ENCODE results near the gene PCDH18.

- TF ChIP-seq, protein P1, sequence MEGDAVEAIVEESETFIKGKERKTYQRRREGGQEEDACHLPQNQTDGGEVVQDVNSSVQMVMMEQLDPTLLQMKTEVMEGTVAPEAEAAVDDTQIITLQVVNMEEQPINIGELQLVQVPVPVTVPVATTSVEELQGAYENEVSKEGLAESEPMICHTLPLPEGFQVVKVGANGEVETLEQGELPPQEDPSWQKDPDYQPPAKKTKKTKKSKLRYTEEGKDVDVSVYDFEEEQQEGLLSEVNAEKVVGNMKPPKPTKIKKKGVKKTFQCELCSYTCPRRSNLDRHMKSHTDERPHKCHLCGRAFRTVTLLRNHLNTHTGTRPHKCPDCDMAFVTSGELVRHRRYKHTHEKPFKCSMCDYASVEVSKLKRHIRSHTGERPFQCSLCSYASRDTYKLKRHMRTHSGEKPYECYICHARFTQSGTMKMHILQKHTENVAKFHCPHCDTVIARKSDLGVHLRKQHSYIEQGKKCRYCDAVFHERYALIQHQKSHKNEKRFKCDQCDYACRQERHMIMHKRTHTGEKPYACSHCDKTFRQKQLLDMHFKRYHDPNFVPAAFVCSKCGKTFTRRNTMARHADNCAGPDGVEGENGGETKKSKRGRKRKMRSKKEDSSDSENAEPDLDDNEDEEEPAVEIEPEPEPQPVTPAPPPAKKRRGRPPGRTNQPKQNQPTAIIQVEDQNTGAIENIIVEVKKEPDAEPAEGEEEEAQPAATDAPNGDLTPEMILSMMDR (conservative IDR thresholded peaks at IDR 0.05; ENCODE audit: low read depth in 2 of 2), result no peak
- TF ChIP-seq EZH2 (IDR thresholded peaks at IDR 0.05; ENCODE audit: low read depth, unreplicated experiment) (no peak), EZH2phosphoT487 (IDR thresholded peaks at IDR 0.05; ENCODE audit: unreplicated experiment) (no peak), CREB1 (CRISPR knock-in tag; IDR thresholded peaks at IDR 0.05; ENCODE audit: low read depth) (no peak), REST (IDR thresholded peaks at IDR 0.05; ENCODE audit: unreplicated experiment) (no peak), POLR2AphosphoS5 (IDR thresholded peaks at IDR 0.05; ENCODE audit: low read depth) (no peak), ZNF114 (CRISPR knock-in tag; IDR thresholded peaks at IDR 0.05) (no peak), NANOG (IDR thresholded peaks at IDR 0.05; ENCODE audit: borderline replicate concordance) (no peak), STAT1 (IDR thresholded peaks at IDR 0.05; ENCODE audit: unreplicated experiment) (no peak), JUNB (IDR thresholded peaks at IDR 0.05; ENCODE audit: unreplicated experiment) (no peak), ZNF331 (CRISPR knock-in tag; IDR thresholded peaks at IDR 0.05; ENCODE audit: low read depth) (no peak), ZNF462 (CRISPR knock-in tag; IDR thresholded peaks at IDR 0.05) (no peak)
- TF ChIP-seq, protein P2, sequence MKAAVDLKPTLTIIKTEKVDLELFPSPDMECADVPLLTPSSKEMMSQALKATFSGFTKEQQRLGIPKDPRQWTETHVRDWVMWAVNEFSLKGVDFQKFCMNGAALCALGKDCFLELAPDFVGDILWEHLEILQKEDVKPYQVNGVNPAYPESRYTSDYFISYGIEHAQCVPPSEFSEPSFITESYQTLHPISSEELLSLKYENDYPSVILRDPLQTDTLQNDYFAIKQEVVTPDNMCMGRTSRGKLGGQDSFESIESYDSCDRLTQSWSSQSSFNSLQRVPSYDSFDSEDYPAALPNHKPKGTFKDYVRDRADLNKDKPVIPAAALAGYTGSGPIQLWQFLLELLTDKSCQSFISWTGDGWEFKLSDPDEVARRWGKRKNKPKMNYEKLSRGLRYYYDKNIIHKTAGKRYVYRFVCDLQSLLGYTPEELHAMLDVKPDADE (IDR thresholded peaks at IDR 0.05), result no peak
Measured at GRCh38 chr4:137474711-137475301, 57.5 kb downstream of the PCDH18 start.
